GM12891 (cell line): ENCODE data around the gene NVL. TPM values are rescaled to one million over a fixed set of nuclear protein-coding genes. Genes with fewer than 3 reads are reported as not detected.

Experiments used
- DNase-seq: peaks from one replicate; pipeline ENCODE4 v3.0.0; 2011; ENCODE audit warnings: low spot score; ENCODE audit not compliant: insufficient read length
- FAIRE-seq: peaks from 2 replicates; lab custom pipeline; 2011; peaks lifted over from hg19 to GRCh38; lab: Jason Lieb, UNC
- PAX5 ChIP-seq: IDR thresholded peaks from 2 replicates; pipeline ENCODE4 v1.6.1; 2011; ENCODE audit warnings: low read length, moderate library complexity, mild to moderate bottlenecking; ENCODE audit not compliant: insufficient read depth, severe bottlenecking
- POLR2A ChIP-seq: IDR thresholded peaks from 2 replicates; pipeline ENCODE4 v1.6.1; 2011; ENCODE audit warnings: low read depth, low read length, control low read depth
- POLR2AphosphoS5 ChIP-seq: IDR thresholded peaks from 2 replicates; pipeline ENCODE4 v1.6.1; 2011; ENCODE audit warnings: low read depth, low read length, control low read depth
- POU2F2 ChIP-seq: IDR thresholded peaks from 2 replicates; pipeline ENCODE4 v1.6.1; 2011; ENCODE audit warnings: low read depth, mild to moderate bottlenecking, control low read depth, low read length, moderate library complexity
- SPI1 ChIP-seq: IDR thresholded peaks from 2 replicates; pipeline ENCODE4 v1.6.1; 2011; ENCODE audit warnings: low read depth, low read length, control low read depth
- TAF1 ChIP-seq: IDR thresholded peaks from 2 replicates; pipeline ENCODE4 v1.6.1; 2011; ENCODE audit warnings: low read depth, low read length, control low read depth
- polyA plus RNA-seq: library from polyadenylated mRNA; unstranded; fragments of >200 nt; gene quantifications from one replicate; pipeline ENCODE4 v1.2.1, GENCODE V29; 2012; ENCODE audit warnings: low read depth, missing spikeins, inconsistent platforms; ENCODE audit not compliant: missing spikeins

Gene NVL
- 15.7 TPM for polyA plus RNA-seq

GRCh38 chr1:224329842-224330753 lies at the start of gene NVL:
Gene NVL (minus strand): TSS chr1:224330172. CDS start chr1:224330127, 45 bp downstream.
- peak; percentile 68 for TF ChIP-seq SPI1
- peak; percentile 78 for TF ChIP-seq POU2F2
- TF ChIP-seq PAX5: peak; percentile 45
- no peak; the same call in none of the 2 replicates for TF ChIP-seq TAF1
- TF ChIP-seq POLR2A: peak; percentile 63
- TF ChIP-seq POLR2AphosphoS5: peak; percentile 86
- peak; percentile 65 for DNase-seq
- FAIRE-seq: peak; percentile 90

- TF ChIP-seq POLR2AphosphoS5: no peak
- TF ChIP-seq PAX5: no peak
- no peak for TF ChIP-seq POU2F2
- TF ChIP-seq SPI1: peak; percentile 90
- peak; percentile 95 for FAIRE-seq
- no peak for DNase-seq
These were observed 49.1 kb upstream of the NVL start for GRCh38 chr1:224378855-224379631.

DNA sequence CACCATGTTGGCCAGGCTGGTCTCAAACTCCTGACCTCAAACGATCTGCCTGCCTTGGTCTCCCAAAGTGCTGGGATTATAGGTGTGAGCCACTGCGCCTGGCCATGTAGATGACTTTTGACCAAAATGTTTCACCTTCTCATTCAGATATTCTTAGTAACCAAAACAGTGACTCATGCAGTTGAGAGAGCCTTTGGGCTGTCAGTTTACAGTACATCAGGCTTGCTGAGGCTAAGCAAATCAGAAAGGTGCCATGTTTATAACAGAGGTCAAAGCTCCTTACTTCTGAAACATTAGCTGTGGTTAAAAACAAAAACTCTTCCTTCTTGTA lies 47.7 kb upstream of the NVL start:
- FAIRE-seq (peak; percentile 88), DNase-seq (no peak)
- TF ChIP-seq SPI1: no peak
- TF ChIP-seq PAX5: no peak
- TF ChIP-seq POU2F2: no peak
- TF ChIP-seq TAF1: no peak
- TF ChIP-seq POLR2A: no peak
- no peak for TF ChIP-seq POLR2AphosphoS5

DNA sequence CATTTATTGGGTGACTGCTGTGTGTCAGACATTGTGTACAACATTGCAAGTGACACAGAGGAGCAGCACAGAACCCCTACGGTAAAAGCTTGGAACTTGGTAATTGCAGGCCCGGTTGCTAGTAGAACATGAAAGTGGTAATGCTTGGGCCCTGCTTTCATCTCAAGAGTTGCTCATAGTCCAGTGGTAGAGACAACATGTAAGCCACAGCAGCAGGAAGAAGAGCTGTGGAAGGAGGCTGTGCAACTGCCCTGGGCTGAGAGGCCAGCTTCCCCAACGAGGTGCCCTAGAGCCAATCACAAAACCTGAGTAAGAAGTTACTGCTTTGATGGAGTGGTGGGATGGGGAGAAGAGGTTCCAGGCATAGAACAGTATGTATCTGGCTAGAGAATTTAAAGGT lies 45.1 kb upstream of the NVL start:
- DNase-seq (no peak), FAIRE-seq (no peak)

GRCh38 chr1:224373008-224373590 lies 43.1 kb upstream of the NVL start:
- TF ChIP-seq TAF1 (no peak), SPI1 (no peak), PAX5 (no peak), POU2F2 (no peak), POLR2AphosphoS5 (no peak), POLR2A (no peak)
- no peak for FAIRE-seq
- no peak for DNase-seq

More for the DNA sequence above, 45.1 kb upstream of the NVL start:
- TF ChIP-seq PAX5 (no peak), TAF1 (no peak), POLR2AphosphoS5 (no peak), SPI1 (no peak), POU2F2 (no peak), POLR2A (no peak)

DNA sequence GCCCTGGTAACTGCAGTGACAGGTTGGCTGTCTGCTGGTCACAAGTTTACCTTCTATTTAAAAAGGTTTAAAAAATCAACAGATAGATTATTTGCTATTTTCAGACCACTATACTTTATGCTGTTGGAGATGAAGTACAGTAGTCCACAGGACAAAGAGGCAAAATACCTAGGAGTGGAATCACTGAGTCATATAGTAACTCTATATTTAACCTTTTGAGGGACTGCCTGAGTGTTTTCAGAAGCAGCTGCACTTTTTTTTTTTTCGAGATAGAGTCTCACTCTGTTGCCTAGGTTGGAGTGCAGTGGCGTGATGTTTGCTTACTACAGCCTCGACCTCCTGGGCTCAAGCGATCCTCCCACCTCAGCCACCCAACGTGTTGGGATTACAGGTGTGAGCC lies 38.4 kb upstream of the NVL start:
- DNase-seq (no peak), FAIRE-seq (no peak)
- TF ChIP-seq POLR2AphosphoS5 (no peak), POU2F2 (no peak), SPI1 (no peak), PAX5 (no peak), POLR2A (no peak)

- DNase-seq (no peak), FAIRE-seq (no peak)
- no peak for TF ChIP-seq POLR2AphosphoS5
- no peak for TF ChIP-seq POU2F2
- no peak for TF ChIP-seq SPI1
- no peak for TF ChIP-seq PAX5
- TF ChIP-seq POLR2A: no peak
- no peak for TF ChIP-seq TAF1
These were observed 29.2 kb upstream of the NVL start for GRCh38 chr1:224359207-224359606.

DNA sequence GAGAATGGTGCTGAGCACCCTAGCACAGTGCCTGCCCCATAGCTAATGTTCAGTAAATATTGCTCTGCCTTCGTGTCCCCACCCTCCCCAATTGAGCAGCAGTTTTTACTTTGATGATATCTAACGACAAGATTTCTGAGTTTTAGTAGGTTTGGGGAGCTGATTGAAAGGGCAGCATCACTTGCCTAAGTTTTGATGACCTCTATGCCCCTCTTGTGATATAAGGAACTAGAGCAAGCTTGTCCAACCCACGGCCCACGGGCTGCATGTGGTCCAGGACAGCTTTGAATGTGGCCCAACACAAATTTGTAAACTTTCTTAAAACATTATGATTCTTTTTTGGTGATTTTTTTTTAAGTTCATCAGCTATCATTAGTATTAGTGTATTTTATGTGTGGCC lies 28.3 kb upstream of the NVL start:
- no peak for FAIRE-seq
- TF ChIP-seq PAX5: no peak
- TF ChIP-seq SPI1: no peak
- no peak for TF ChIP-seq POU2F2
- no peak for TF ChIP-seq TAF1
- TF ChIP-seq POLR2AphosphoS5: no peak
- no peak for TF ChIP-seq POLR2A
- DNase-seq: no peak

DNA sequence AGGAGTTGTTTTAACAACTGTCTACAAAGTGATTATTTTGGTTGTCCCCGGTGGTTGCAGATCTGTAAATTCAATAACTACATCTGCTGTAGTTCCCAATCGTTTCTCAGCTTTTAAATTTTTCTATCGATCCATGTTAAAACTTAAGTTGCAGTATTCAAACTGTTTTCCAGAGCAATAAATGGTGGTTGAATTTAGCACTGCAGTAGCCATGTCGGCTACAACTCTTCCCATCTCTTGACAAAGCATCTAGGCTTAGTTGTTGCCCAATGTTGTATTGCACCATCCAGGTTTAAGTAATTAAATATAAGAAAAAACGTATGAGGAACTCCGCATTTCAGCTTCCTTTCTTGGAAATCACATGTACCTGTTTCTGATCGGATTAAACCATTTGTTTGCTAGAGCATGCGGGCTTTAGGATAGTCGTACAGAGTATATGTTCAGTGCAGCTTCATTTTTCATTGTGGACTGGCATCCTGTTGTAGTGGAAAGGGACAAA lies 27.7 kb upstream of the NVL start:
- FAIRE-seq: no peak
- no peak for DNase-seq
- TF ChIP-seq POLR2AphosphoS5: no peak
